ENCODE results near the gene TCFL5.

The TCFL5 gene

DNA sequence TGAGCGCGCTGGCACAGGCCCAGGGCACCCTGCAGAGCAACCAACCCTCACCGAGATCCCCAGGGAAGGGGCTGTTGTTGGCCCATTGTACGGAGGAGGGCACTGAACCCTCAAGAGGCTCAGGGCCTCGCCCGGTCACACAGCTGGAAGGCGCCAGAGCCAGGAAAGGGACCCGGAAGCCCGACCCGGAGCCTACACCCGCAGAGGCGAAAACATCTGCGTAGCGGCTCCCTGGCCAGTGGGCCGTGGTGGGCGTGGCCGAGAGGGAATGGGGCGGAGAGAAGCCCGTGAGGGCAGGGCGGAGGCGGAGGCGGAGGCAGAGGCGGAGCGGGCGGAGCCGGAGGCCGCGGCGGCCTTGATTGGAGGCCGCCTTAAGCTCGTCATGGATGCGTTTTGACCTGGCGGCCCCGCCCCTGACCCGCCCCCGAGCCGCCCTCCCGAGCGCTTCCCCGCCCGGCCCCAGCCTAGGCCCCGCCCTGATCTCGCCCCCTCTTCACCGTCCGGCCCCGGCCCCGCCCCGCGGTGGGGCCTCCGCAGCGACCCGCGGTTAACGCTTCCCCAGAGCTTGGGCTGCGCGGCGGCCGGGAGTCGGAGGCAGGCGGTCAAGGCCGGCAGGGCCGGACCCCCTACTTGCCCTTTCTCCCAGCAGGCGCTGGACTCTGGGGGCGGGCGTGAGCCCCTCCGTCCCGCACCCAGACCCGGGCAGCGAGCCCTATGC is 67.5 kb downstream of the TCFL5 start:
- DNase-seq = peak; percentile 95

DNA sequence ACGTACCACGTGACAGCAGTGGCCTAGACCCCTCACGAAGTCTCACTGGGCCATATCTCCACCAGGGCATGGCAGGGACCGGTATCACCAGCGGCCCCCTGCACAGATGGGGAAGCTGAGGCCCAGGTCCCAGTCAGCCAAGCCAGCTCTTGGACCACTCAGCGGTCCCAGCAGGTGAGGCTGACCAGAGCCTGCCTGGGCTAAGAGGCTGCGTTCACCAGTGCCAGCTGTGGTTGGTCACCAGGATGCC is 67.9 kb downstream of the TCFL5 start:
- DNase-seq = no peak

DNA sequence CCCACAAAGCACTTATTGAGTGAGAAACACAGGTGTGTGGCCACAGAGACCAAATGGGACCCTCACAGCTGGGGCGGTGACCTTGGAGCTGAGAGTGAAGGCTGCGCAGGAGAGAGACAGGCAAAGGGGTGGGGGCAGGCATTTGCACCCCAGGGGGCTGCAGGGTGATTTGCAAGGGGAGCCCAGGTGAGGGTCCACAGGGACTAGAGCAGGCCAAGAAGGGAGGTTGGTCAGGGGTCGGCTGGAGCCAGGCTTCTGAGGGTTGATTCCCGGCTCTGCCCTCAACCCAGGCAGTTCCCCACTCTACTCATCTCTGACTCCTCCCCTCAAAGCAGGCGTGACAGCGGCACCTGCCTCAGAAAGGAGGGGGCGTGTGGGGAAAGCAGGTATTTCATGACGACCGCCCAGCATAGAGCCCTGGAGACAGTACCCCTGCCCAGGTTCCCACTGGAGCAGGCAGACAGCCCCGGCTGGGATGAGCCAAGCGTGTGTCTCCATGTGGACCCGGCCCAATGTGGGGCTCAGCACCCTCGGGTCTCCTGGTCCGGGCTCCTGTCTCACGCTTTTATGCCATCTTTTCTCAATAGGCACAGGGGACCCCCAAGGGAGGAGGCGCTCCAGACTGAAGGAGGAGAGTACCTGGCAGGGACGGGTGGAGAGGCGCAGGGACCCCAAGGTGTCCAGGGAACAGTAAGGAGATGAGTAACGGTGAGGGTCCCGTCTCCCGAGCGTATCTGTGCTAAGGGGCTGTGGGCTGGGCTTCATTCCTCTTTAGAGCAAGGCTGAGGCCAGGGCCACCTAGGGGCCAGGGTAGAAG is 68.5 kb downstream of the TCFL5 start:
- no peak for DNase-seq

GRCh38 chr20:62792182-62792939 is 69.3 kb downstream of the TCFL5 start:
- peak; percentile 72 for DNase-seq

GRCh38 chr20:62791301-62792181 is 70.1 kb downstream of the TCFL5 start:
- DNase-seq = peak; percentile 89
